H1 (cell line): ENCODE measurements around the gene ANKFN1. TPM values are rescaled to one million over a fixed set of nuclear protein-coding genes. Genes with fewer than 3 reads are reported as not detected.

Experiments used
- CTCF ChIA-PET: fragments of 300-600 bp; sonication (Branson Sonifier 250); formaldehyde crosslinking; loops from one replicate; lab custom pipeline; 2021; ENCODE audit not compliant: partially characterized antibody; lab: Charles Lee
- POLR2A ChIA-PET: fragments of 300-600 bp; sonication (Branson Sonifier 250); formaldehyde crosslinking; loops from one replicate; lab custom pipeline; 2021; ENCODE audit warnings: inconsistent platforms; ENCODE audit not compliant: partially characterized antibody; lab: Charles Lee
- DNase-seq, 2 experiments: peaks; one replicate each; pipeline versions ENCODE4 v3.0.0 to v3.0.0-alpha.2; 2010 to 2022; ENCODE audit warnings: low spot score in 2 of 2, low read depth in 1 of 2, mixed read lengths in 1 of 2
- FAIRE-seq: peaks from 2 replicates; lab custom pipeline; 2011; peaks lifted over from hg19 to GRCh38; lab: Jason Lieb, UNC
- H2AFZ ChIP-seq: 2 replicates; pipeline ENCODE4 v1.8.1; 2012; ENCODE audit warnings: low read length, inconsistent platforms
- H2AK5ac ChIP-seq: 2 replicates; pipeline ENCODE4 v1.6.1; 2013; ENCODE audit warnings: low read depth, low read length
- H2BK120ac ChIP-seq: replicated peaks from 2 replicates; pipeline ENCODE3; 2013; ENCODE audit warnings: low read depth, low read length, inconsistent platforms
- H2BK12ac ChIP-seq: 2 replicates; pipeline ENCODE4 v1.6.1; 2013; ENCODE audit warnings: low read depth, low read length
- H2BK15ac ChIP-seq: 2 replicates; pipeline ENCODE4 v1.6.1; 2013; ENCODE audit warnings: low read length
- H2BK20ac ChIP-seq: 2 replicates; pipeline ENCODE4 v1.6.1; 2013; ENCODE audit warnings: low read length
- H2BK5ac ChIP-seq: 2 replicates; pipeline ENCODE4 v1.6.1; 2013; ENCODE audit warnings: low read depth, low read length
- H3K14ac ChIP-seq: 2 replicates; pipeline ENCODE4 v1.6.1; 2013; ENCODE audit warnings: inconsistent platforms; ENCODE audit not compliant: insufficient read length
- H3K18ac ChIP-seq: 2 replicates; pipeline ENCODE4 v1.6.1; 2013; ENCODE audit warnings: low read length; ENCODE audit errors: extremely low read depth
- H3K23ac ChIP-seq: 2 replicates; pipeline ENCODE4 v1.6.1; 2013; ENCODE audit warnings: inconsistent platforms; ENCODE audit not compliant: insufficient read length
- H3K23me2 ChIP-seq: 2 replicates; pipeline ENCODE4 v1.6.1; 2013; ENCODE audit warnings: low read depth, low read length
- H3K27ac ChIP-seq: 2 replicates; pipeline ENCODE4 v1.6.1; 2011; ENCODE audit warnings: low read depth, low read length, inconsistent platforms
- H3K27me3 ChIP-seq, 4 experiments: replicated peaks in 1 of 4; 1 replicate in 1 of 4; 2 replicates in 3 of 4; pipeline versions ENCODE4 v1.6.1 to v1.8.1; 2011 to 2013; ENCODE audit warnings: low read length in 3 of 4, mild to moderate bottlenecking in 3 of 4, inconsistent platforms in 2 of 4, mixed read lengths in 2 of 4, moderate library complexity in 1 of 4; ENCODE audit not compliant: control insufficient read depth in 3 of 4, insufficient read depth in 3 of 4; ENCODE audit errors: extremely low read depth in 1 of 4
- H3K36me3 ChIP-seq, 4 experiments: 2 replicates each; pipeline versions ENCODE4 v1.6.1 to v1.8.1; 2011 to 2013; ENCODE audit warnings: mild to moderate bottlenecking in 4 of 4, low read length in 3 of 4, moderate library complexity in 2 of 4, control low read depth in 1 of 4, inconsistent platforms in 1 of 4; ENCODE audit not compliant: insufficient read depth in 4 of 4, control insufficient read depth in 2 of 4
- H3K4ac ChIP-seq: replicated peaks from 2 replicates; pipeline ENCODE3; 2013; ENCODE audit warnings: low read length, low read depth, mixed read lengths, inconsistent platforms; ENCODE audit not compliant: insufficient read length
- H3K4me1 ChIP-seq, 4 experiments: replicated peaks in 1 of 4; 1 replicate in 1 of 4; 2 replicates in 3 of 4; pipeline versions ENCODE4 v1.6.1 to v1.8.1; 2011 to 2013; ENCODE audit warnings: low read length in 3 of 4, inconsistent platforms in 2 of 4, mixed read lengths in 1 of 4; ENCODE audit not compliant: insufficient read depth in 4 of 4, control insufficient read depth in 3 of 4
- H3K4me2 ChIP-seq, 2 experiments: 2 replicates each; pipeline versions ENCODE4 v1.6.1 to v1.8.1; 2011 to 2013; ENCODE audit warnings: low read depth in 2 of 2, low read length in 2 of 2, control low read depth in 1 of 2, inconsistent platforms in 1 of 2, mild to moderate bottlenecking in 1 of 2; ENCODE audit not compliant: insufficient read depth in 1 of 2
- H3K4me3 ChIP-seq, 4 experiments: fragments of 200-600, 300-600 bp in 1 of 4; sonication (generic), shearing (Covaris generic), sonication (Bioruptor Twin) in 1 of 4; 2 replicates each; pipeline versions ENCODE4 v1.5.1 to v1.8.1; 2011 to 2016; ENCODE audit warnings: low read length in 4 of 4, low read depth in 3 of 4, control low read depth in 2 of 4, inconsistent platforms in 2 of 4, mild to moderate bottlenecking in 2 of 4, mixed read lengths in 1 of 4, moderate library complexity in 1 of 4; ENCODE audit not compliant: insufficient read depth in 2 of 4; ENCODE audit errors: extremely low read depth in 1 of 4
- H3K56ac ChIP-seq: replicated peaks from 2 replicates; pipeline ENCODE3; 2013; ENCODE audit warnings: low read depth, mild to moderate bottlenecking, mixed read lengths, low read length, inconsistent platforms; ENCODE audit not compliant: insufficient read length
- H3K79me1 ChIP-seq: 2 replicates; pipeline ENCODE4 v1.6.1; 2013; ENCODE audit warnings: low read depth, low read length, control low read depth
- H3K79me2 ChIP-seq, 2 experiments: 2 replicates each; pipeline versions ENCODE4 v1.6.1 to v1.8.1; 2012 to 2013; ENCODE audit warnings: low read length in 2 of 2, mild to moderate bottlenecking in 2 of 2, inconsistent platforms in 1 of 2; ENCODE audit not compliant: insufficient read depth in 2 of 2, control insufficient read depth in 1 of 2
- H3K9ac ChIP-seq, 4 experiments: replicated peaks in 1 of 4; 1 replicate in 1 of 4; 2 replicates in 3 of 4; pipeline versions ENCODE4 v1.6.1 to v1.8.1; 2011 to 2013; ENCODE audit warnings: low read depth in 3 of 4, low read length in 3 of 4, control low read depth in 2 of 4, mild to moderate bottlenecking in 2 of 4, moderate library complexity in 2 of 4, inconsistent platforms in 1 of 4; ENCODE audit errors: extremely low read depth in 1 of 4
- H3K9me3 ChIP-seq, 2 experiments: 2 replicates each; pipeline versions ENCODE4 v1.6.1 to v1.8.1; 2012 to 2013; ENCODE audit warnings: mild to moderate bottlenecking in 2 of 2, moderate library complexity in 2 of 2, control low read depth in 1 of 2, inconsistent platforms in 1 of 2, low read depth in 1 of 2, low read length in 1 of 2, mixed read lengths in 1 of 2; ENCODE audit not compliant: insufficient read depth in 2 of 2
- H4K20me1 ChIP-seq, 2 experiments: replicated peaks in 1 of 2; 2 replicates each; pipeline versions ENCODE3 to v1.8.1; 2011 to 2013; ENCODE audit warnings: inconsistent platforms in 2 of 2, low read length in 2 of 2, mild to moderate bottlenecking in 1 of 2; ENCODE audit not compliant: insufficient read depth in 2 of 2, control insufficient read depth in 1 of 2
- H4K5ac ChIP-seq: 2 replicates; pipeline ENCODE4 v1.6.1; 2013; ENCODE audit warnings: low read length, low read depth, mixed read lengths, inconsistent platforms; ENCODE audit not compliant: insufficient read length
- H4K8ac ChIP-seq: 2 replicates; pipeline ENCODE4 v1.8.0; 2013; ENCODE audit warnings: mild to moderate bottlenecking, moderate library complexity, low read length, inconsistent platforms; ENCODE audit not compliant: insufficient read depth; ENCODE audit errors: extremely low read depth
- H4K91ac ChIP-seq: replicated peaks from 2 replicates; pipeline ENCODE3; 2013; ENCODE audit warnings: low read length, mixed read lengths, inconsistent platforms; ENCODE audit not compliant: insufficient read length
- CTCF ChIP-seq, 3 experiments: IDR thresholded peaks; 1 replicate in 2 of 3; 2 replicates in 1 of 3; pipeline versions ENCODE4 v1.5.1 to v1.6.1; 2011; ENCODE audit warnings: low read length in 3 of 3, mild to moderate bottlenecking in 3 of 3, inconsistent platforms in 2 of 3, low read depth in 1 of 3, moderate library complexity in 1 of 3; ENCODE audit not compliant: insufficient read depth in 1 of 3; ENCODE audit errors: control extremely low read depth in 1 of 3
- JUN ChIP-seq: IDR thresholded peaks from 2 replicates; pipeline ENCODE4 v1.6.1; 2011; ENCODE audit warnings: low read depth, mild to moderate bottlenecking, improper control_type of control experiment, low read length
- RAD21 ChIP-seq, 2 experiments: IDR thresholded peaks in 1 of 2; conservative IDR thresholded peaks in 1 of 2; 2 replicates each; pipeline ENCODE4 v1.6.1; 2011; ENCODE audit warnings: low read depth in 2 of 2, low read length in 2 of 2, improper control_type of control experiment in 1 of 2, inconsistent platforms in 1 of 2, mild to moderate bottlenecking in 1 of 2, moderate library complexity in 1 of 2
- WGBS, 2 experiments: shearing (Covaris generic) in 1 of 2; methylation state at CpG; one replicate each; pipeline versions ENCODE4 v1.1.6 to v1.1.7; 2013 to 2015; ENCODE audit warnings: low lambda C conversion rate in 2 of 2, mixed read lengths in 2 of 2, inconsistent platforms in 1 of 2, low coverage in 1 of 2, missing lambda C conversion rate in 1 of 2; ENCODE audit not compliant: insufficient replicate concordance in 2 of 2, insufficient coverage in 1 of 2, insufficient read length in 1 of 2; ENCODE audit errors: extremely low coverage in 1 of 2, missing lambda C conversion rate in 1 of 2; 5-methylcytosine and 5-hydroxymethylcytosine counted together
- polyA plus RNA-seq, 7 experiments: library from polyadenylated mRNA; depleted of rRNA in 3 of 7; stranded (reverse) in 5 of 7; unstranded in 2 of 7; fragments of >200 nt in 5 of 7; fragments of 200-250 nt in 2 of 7; gene quantifications; 1 replicate in 5 of 7; 2 replicates in 1 of 7; 4 replicates in 1 of 7; pipeline versions ENCODE4 v1.2.1 to v1.2.3, GENCODE V29; 2011 to 2013; ENCODE audit warnings: missing spikeins in 2 of 7, mixed read lengths in 2 of 7
- total RNA-seq: library from RNA; stranded (reverse); fragmentation: NEBNext Ultra II Directional; extraction: Animal tissue kit (Norgen Biotek cat#: 25700); gene quantifications from 2 replicates; pipeline ENCODE4 v1.2.1, GENCODE V29; 2021

ANKFN1 gene
- total and polyA plus RNA-seq, 2 of the 8 experiments (the other 6 are each of a cell fraction or from before 2014, with no cell fraction given), result not detected

DNA sequence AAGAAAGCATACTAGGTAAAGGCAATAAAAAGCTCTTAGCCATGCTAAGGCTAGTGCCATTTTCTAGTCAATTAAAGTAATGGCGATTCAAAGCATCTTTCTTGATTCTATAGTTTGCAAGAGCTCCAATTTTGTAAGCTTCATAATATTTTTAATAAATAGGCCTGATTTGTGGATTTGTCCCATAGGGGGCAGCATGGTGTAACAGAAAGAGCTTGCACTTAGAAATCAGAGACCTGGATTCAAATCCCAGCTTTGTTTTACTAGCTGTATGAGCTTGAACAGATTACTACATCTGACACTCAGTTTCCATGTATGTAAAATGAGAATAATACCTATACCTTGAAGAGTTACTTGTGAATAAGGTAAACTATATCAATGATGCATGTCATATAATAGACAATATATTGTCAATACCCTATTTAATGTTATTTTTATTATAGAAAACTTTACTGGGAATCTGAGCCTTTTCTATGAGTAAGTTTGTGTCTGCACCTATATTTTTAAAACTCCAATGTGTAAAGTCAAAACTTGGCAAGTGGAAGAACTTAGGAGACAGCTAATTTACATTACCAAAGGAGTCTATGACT lies 346.6 kb downstream of the ANKFN1 start:
- Histone ChIP-seq H2BK120ac (no peak overlapping the region), H3K9ac (no peak overlapping the region), H3K4ac (no peak overlapping the region), H3K79me2 (no peaks in the 10 kb centered on the region), H2BK15ac (no peak overlapping the region), H2BK5ac (no peak overlapping the region), H3K23ac (no peak overlapping the region), H4K5ac (no peak overlapping the region), H3K56ac (no peak overlapping the region), H2AK5ac (no peak overlapping the region), H3K4me2 (no peak overlapping the region), H3K14ac (no peak overlapping the region), H4K20me1 (no peaks in the 10 kb centered on the region), H3K18ac (no peak overlapping the region), H3K27ac (no peak overlapping the region), H3K79me1 (no peaks in the 10 kb centered on the region), H3K4me1 (no peaks in the 10 kb centered on the region), H3K9me3 (no peaks in the 10 kb centered on the region), H3K36me3 (no peaks in the 10 kb centered on the region), H3K4me3 (no peak overlapping the region), H3K23me2 (no peaks in the 10 kb centered on the region), H4K91ac (no peak overlapping the region), H2BK20ac (no peak overlapping the region), H4K8ac (no peak overlapping the region), H2BK12ac (no peak overlapping the region), H3K27me3 (no peaks in the 10 kb centered on the region), H2AFZ (no peak overlapping the region)
- FAIRE-seq, result no peak
- POLR2A ChIA-PET, result no interaction called here
- TF ChIP-seq CTCF (IDR thresholded peaks at IDR 0.05; ENCODE audit: control extremely low read depth in 1 of 3, insufficient read depth in 1 of 3, low read depth in 1 of 3, low read length in 3 of 3) (peak in 2 of 3 experiments; percentile 39 to 56; a peak in 2 of 4 replicates), RAD21 (IDR thresholded peaks at IDR 0.05 in 1 of 2, conservative IDR thresholded peaks at IDR 0.05 in 1 of 2; ENCODE audit: low read depth in 2 of 2, low read length in 2 of 2) (peak; percentile 76 to 80), JUN (no peak)
- WGBS, 2 experiments, result 55% methylated on average over 1 of the region's 1 CpG; no CpG with 5 or more reads in 1 of the 2 experiments
- CTCF ChIA-PET, result interaction anchor here (0.6 to 5.2 kb wide), 49 partner anchors 8 to 672 kb away, joined by 3 to 52 read pairs (median 4); partner anchors contain the start of gene NOG
- no peak for DNase-seq
